K562 (cell line): ENCODE results near the gene TCF21. TPM values are rescaled to one million over a fixed set of nuclear protein-coding genes. Genes with fewer than 3 reads are reported as not detected.

ENCODE experiments used
- ATAC-seq: fragments of 200-7000 bp; cut with Tn5 transposase; 3 replicates; pipeline ENCODE4 v1.9.1; 2020; ENCODE audit warnings: moderate library complexity
- BruUV-seq: library from RNA; stranded (reverse); fragments of 400-500 nt; replicated peaks from 2 replicates; lab custom pipeline; 2021; lab: Mats Ljungman, UMichigan
- CTCF ChIA-PET: fragments of 300-600 bp; formaldehyde crosslinking; extraction: SDS; loops from one replicate; lab custom pipeline; 2021; ENCODE audit warnings: low intra/inter-chr PET ratio; lab: Yijun Ruan, JAX
- POLR2A ChIA-PET: fragments of 300-600, 350-650 bp; sonication (Branson Sonifier 250); formaldehyde crosslinking; extraction: SDS; loops from one replicate; lab custom pipeline; 2021; ENCODE audit warnings: antibody characterized with exemption, inconsistent platforms; lab: Yijun Ruan, JAX
- DNase-seq, 4 experiments: peaks; one replicate each; pipeline versions ENCODE4 v3.0.0 to v3.0.0-alpha.2; 2011 to 2018; ENCODE audit warnings: low spot score in 3 of 4, mixed read lengths in 3 of 4; ENCODE audit errors: extremely low read depth in 1 of 4
- FAIRE-seq: peaks from 2 replicates; lab custom pipeline; 2011; peaks lifted over from hg19 to GRCh38; lab: Jason Lieb, UNC
- H2AFZ ChIP-seq: 2 replicates; pipeline ENCODE4 v1.6.0; 2011; ENCODE audit warnings: low read depth, low read length, control low read depth, inconsistent platforms
- H3K27ac ChIP-seq: fragments of 200-600 bp; 3 replicates; pipeline ENCODE4 v1.8.0; 2011; ENCODE audit warnings: low read depth, mild to moderate bottlenecking, control low read depth, inconsistent platforms, low read length, moderate library complexity, mixed read lengths; ENCODE audit errors: extremely low read depth
- H3K27me3 ChIP-seq, 2 experiments: fragments of 300-600 bp in 1 of 2; 2 replicates in 1 of 2; 3 replicates in 1 of 2; pipeline versions ENCODE4 v1.6.0 to v1.8.0; 2011; ENCODE audit warnings: inconsistent platforms in 2 of 2, low read length in 2 of 2, mild to moderate bottlenecking in 1 of 2, mixed read lengths in 1 of 2, moderate library complexity in 1 of 2; ENCODE audit not compliant: control insufficient read depth in 2 of 2, insufficient read depth in 2 of 2
- H3K36me3 ChIP-seq: fragments of 300-600 bp; 3 replicates; pipeline ENCODE4 v1.8.0; 2011; ENCODE audit warnings: mild to moderate bottlenecking, low read length, inconsistent platforms; ENCODE audit not compliant: control insufficient read depth, insufficient read depth
- H3K4me1 ChIP-seq, 2 experiments: fragments of 200-600 bp in 1 of 2; replicated peaks in 1 of 2; 2 replicates in 1 of 2; 3 replicates in 1 of 2; pipeline versions ENCODE4 v1.5.1 to v1.8.0; 2011; ENCODE audit warnings: inconsistent platforms in 2 of 2, low read length in 2 of 2, mild to moderate bottlenecking in 1 of 2, mixed read lengths in 1 of 2, moderate library complexity in 1 of 2; ENCODE audit not compliant: control insufficient read depth in 2 of 2, insufficient read depth in 2 of 2
- H3K4me2 ChIP-seq: 2 replicates; pipeline ENCODE4 v1.6.1; 2011; ENCODE audit warnings: low read length, control low read depth, inconsistent platforms, mixed read lengths; ENCODE audit not compliant: insufficient read depth
- H3K4me3 ChIP-seq: fragments of 200-600 bp; sonication (generic), shearing (Covaris generic); 2 replicates; pipeline ENCODE4 v1.5.1; 2016; ENCODE audit warnings: control low read depth, inconsistent platforms
- H3K79me2 ChIP-seq: fragments of 200-600 bp; 3 replicates; pipeline ENCODE4 v1.8.0; 2011; ENCODE audit warnings: low read length, inconsistent platforms; ENCODE audit not compliant: control insufficient read depth, insufficient read depth
- H3K9ac ChIP-seq, 2 experiments: 2 replicates each; pipeline versions ENCODE4 v1.6.0 to v1.6.1; 2011; ENCODE audit warnings: low read depth in 2 of 2, low read length in 2 of 2, control low read depth in 1 of 2, inconsistent platforms in 1 of 2, mild to moderate bottlenecking in 1 of 2, mixed read lengths in 1 of 2; ENCODE audit not compliant: insufficient read depth in 1 of 2
- H3K9me1 ChIP-seq: one replicate; pipeline ENCODE4 v1.6.0; 2011; ENCODE audit warnings: inconsistent platforms, mild to moderate bottlenecking, low read length, moderate library complexity; ENCODE audit not compliant: control insufficient read depth, insufficient read depth
- H3K9me3 ChIP-seq: replicated peaks from 2 replicates; pipeline ENCODE4 v1.5.1; 2011; ENCODE audit warnings: low read depth, low read length, inconsistent platforms; ENCODE audit not compliant: control insufficient read depth, insufficient read depth
- H4K20me1 ChIP-seq: replicated peaks from 2 replicates; pipeline ENCODE4 v1.6.1; 2011; ENCODE audit warnings: low read length, inconsistent platforms, mixed read lengths; ENCODE audit not compliant: control insufficient read depth, insufficient read depth
- CBX8 ChIP-seq: fragments of 200-600 bp; sonication (generic); IDR thresholded peaks from 2 replicates; pipeline ENCODE4 v1.6.1; 2012; ENCODE audit warnings: borderline replicate concordance, mixed run types, low read depth, mild to moderate bottlenecking, moderate library complexity, mixed read lengths, low read length, control low read depth, inconsistent platforms; ENCODE audit not compliant: poor library complexity, severe bottlenecking; ENCODE audit errors: extremely low read depth
- CTCF ChIP-seq, 3 experiments: IDR thresholded peaks in 2 of 3; conservative IDR thresholded peaks in 1 of 3; 2 replicates each; pipeline ENCODE4 v1.5.1; 2011 to 2012; ENCODE audit warnings: low read length in 3 of 3, mild to moderate bottlenecking in 3 of 3, control low read depth in 2 of 3, improper control_type of control experiment in 1 of 3, inconsistent platforms in 1 of 3, low read depth in 1 of 3, mixed read lengths in 1 of 3, moderate library complexity in 1 of 3; ENCODE audit not compliant: insufficient read depth in 2 of 3
- ELF4 ChIP-seq: fragments of 450-650 bp; formaldehyde crosslinking; IDR thresholded peaks from 2 replicates; pipeline ENCODE4 v1.4.0; 2022; ENCODE audit warnings: missing genetic modification characterization
- EP300 ChIP-seq: IDR thresholded peaks from 2 replicates; pipeline ENCODE4 v1.6.1; 2012; ENCODE audit warnings: low read length, improper control_type of control experiment
- HNRNPK ChIP-seq: fragments of 200-400 bp; formaldehyde crosslinking; IDR thresholded peaks from one replicate; pipeline ENCODE4 v1.6.1; 2018; ENCODE audit warnings: mild to moderate bottlenecking, low read depth, low read length; ENCODE audit not compliant: poor library complexity, severe bottlenecking
- MAZ ChIP-seq, 2 experiments: fragments of 450-650 bp in 1 of 2; sonication (generic) in 1 of 2; formaldehyde crosslinking; IDR thresholded peaks in 1 of 2; conservative IDR thresholded peaks in 1 of 2; 2 replicates each; pipeline versions ENCODE4 v1.4.0 to v1.5.0; 2020; ENCODE audit warnings: mild to moderate bottlenecking in 1 of 2, missing genetic modification reagents in 1 of 2
- MCM3 ChIP-seq: fragments of 450-650 bp; IDR thresholded peaks from 2 replicates; pipeline ENCODE4 v1.6.1; 2016
- NUFIP1 ChIP-seq: fragments of 450-650 bp; IDR thresholded peaks from 2 replicates; pipeline ENCODE4 v1.6.1; 2018; ENCODE audit not compliant: partially characterized antibody
- PHF8 ChIP-seq: fragments of 200-600 bp; sonication (generic); IDR thresholded peaks from 2 replicates; pipeline ENCODE4 v1.6.1; 2012; ENCODE audit warnings: mixed run types, mild to moderate bottlenecking, inconsistent platforms, low read length, moderate library complexity, borderline replicate concordance
- RB1 ChIP-seq: fragments of 450-650 bp; IDR thresholded peaks from 2 replicates; pipeline ENCODE4 v1.6.1; 2017; ENCODE audit warnings: low read depth, mild to moderate bottlenecking
- RNF2 ChIP-seq: sonication (generic); IDR thresholded peaks from 2 replicates; pipeline ENCODE4 v1.6.1; 2016
- ZFP1 ChIP-seq: fragments of 450-650 bp; formaldehyde crosslinking; IDR thresholded peaks from 2 replicates; pipeline ENCODE4 v1.4.0; 2020; ENCODE audit warnings: mild to moderate bottlenecking, mixed read lengths
- ZNF124 ChIP-seq: sonication (generic); formaldehyde crosslinking; IDR thresholded peaks from 2 replicates; pipeline ENCODE4 v1.8.1; 2022; ENCODE audit warnings: missing genetic modification reagents
- ZNF449 ChIP-seq: fragments of 250-450 bp; sonication (Bioruptor Pico); IDR thresholded peaks from 2 replicates; pipeline ENCODE4 v1.8.0; 2022; ENCODE audit warnings: moderate library complexity, mild to moderate bottlenecking, inconsistent platforms
- ZNF696 ChIP-seq: fragments of 250-450 bp; sonication (Bioruptor Pico); conservative IDR thresholded peaks from 2 replicates; pipeline ENCODE4 v1.4.0; 2020; ENCODE audit warnings: mild to moderate bottlenecking, moderate library complexity
- WGBS: fragments of 100-300 bp; shearing (Covaris generic); methylation state at CpG from one replicate; pipeline ENCODE4 v1.1.6; 2016; ENCODE audit warnings: low coverage, mixed read lengths; ENCODE audit not compliant: insufficient coverage; ENCODE audit errors: missing lambda C conversion rate; 5-methylcytosine and 5-hydroxymethylcytosine counted together
- in situ Hi-C: fragments of 300-500 bp; cut with MboI; formaldehyde crosslinking; loops from 4 replicates; pipeline ENCODE4 v1.15.0; 2018; ENCODE audit warnings: inconsistent platforms, mixed read lengths
- intact Hi-C: fragments of 100-400 bp; cut with micrococcal nuclease; formaldehyde crosslinking; loops from 2 replicates; pipeline ENCODE4 v1.14.2; 2022
- polyA plus RNA-seq, 8 experiments: library from polyadenylated mRNA; depleted of rRNA in 4 of 8; stranded (reverse) in 5 of 8; unstranded in 3 of 8; fragments of >200 nt; fragmentation: Nextera tagmentation in 2 of 8; fragmentation: Illumina TruSeq in 1 of 8; extraction: Ambion mirVana in 2 of 8; extraction: Trizol in 1 of 8; gene quantifications; 2 replicates each; pipeline versions ENCODE4 v1.2.1 to v1.2.3, GENCODE V29; 2011 to 2014; ENCODE audit warnings: inconsistent platforms in 1 of 8, missing spikeins in 1 of 8
- total RNA-seq, 7 experiments: library from RNA; depleted of rRNA in 6 of 7; stranded (reverse); fragments of >200 nt in 6 of 7; fragmentation: Illumina TruSeq in 2 of 7; extraction: Trizol in 2 of 7; gene quantifications; 2 replicates each; pipeline versions ENCODE4 v1.2.1 to v1.2.3, GENCODE V29; 2011 to 2021; ENCODE audit warnings: low replicate concordance in 1 of 7
- TF ChIP-seq, protein P1 (sequence below): fragments of 250-450 bp; sonication (Bioruptor Pico); IDR thresholded peaks from 2 replicates; pipeline ENCODE4 v1.9.0; 2021; ENCODE audit warnings: mild to moderate bottlenecking, inconsistent platforms

TCF21 gene
- total and polyA plus RNA-seq, 9 of the 15 experiments (the other 6 are each of a cell fraction or from before 2014, with no cell fraction given), result not detected

DNA sequence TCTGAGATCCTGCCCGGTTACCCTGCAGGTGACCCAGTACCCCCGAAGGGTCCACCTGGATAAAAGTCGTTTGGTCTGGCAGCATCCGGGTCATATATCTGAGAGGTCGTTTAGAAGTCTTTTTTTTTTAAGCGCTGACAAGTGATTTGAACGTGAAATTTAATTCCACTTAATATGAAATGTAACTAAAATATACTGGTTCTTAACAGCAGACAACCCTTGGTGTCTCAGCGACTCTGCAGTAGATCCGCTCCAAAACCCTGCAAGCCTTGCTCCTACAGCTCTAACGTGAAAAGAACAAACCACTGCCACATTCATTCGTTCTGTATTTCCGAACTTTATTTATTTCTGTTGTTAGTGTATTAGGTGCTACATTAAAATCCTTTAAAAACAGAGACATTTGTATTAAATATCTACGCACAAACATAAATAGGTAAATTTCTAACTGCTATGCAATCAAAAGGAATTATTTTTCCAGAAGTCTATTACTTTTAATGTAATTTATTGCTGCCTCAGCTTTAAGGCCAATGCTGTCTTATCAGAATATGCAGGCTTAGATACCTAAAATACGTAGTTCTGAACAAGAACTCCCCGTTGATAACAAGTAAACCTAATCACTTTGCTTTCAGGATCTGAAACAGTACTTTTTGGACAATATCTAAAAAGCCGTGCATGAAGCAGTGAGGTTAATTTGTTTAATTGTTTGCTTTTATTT lies 33.5 kb upstream of the TCF21 start:
- no peak for ATAC-seq
- no peak for TF ChIP-seq MCM3
- TF ChIP-seq PHF8, result no peak
- TF ChIP-seq HNRNPK, result no peak
- TF ChIP-seq ZNF449 (CRISPR knock-in tag), result no peak
- no peak for TF ChIP-seq NUFIP1
- TF ChIP-seq ZNF124 (CRISPR knock-in tag), result no peak
- TF ChIP-seq ZNF696 (CRISPR knock-in tag), result no peak
- no peak for TF ChIP-seq RB1
- no peak for TF ChIP-seq ELF4 (CRISPR knock-in tag)
- TF ChIP-seq, protein P1, sequence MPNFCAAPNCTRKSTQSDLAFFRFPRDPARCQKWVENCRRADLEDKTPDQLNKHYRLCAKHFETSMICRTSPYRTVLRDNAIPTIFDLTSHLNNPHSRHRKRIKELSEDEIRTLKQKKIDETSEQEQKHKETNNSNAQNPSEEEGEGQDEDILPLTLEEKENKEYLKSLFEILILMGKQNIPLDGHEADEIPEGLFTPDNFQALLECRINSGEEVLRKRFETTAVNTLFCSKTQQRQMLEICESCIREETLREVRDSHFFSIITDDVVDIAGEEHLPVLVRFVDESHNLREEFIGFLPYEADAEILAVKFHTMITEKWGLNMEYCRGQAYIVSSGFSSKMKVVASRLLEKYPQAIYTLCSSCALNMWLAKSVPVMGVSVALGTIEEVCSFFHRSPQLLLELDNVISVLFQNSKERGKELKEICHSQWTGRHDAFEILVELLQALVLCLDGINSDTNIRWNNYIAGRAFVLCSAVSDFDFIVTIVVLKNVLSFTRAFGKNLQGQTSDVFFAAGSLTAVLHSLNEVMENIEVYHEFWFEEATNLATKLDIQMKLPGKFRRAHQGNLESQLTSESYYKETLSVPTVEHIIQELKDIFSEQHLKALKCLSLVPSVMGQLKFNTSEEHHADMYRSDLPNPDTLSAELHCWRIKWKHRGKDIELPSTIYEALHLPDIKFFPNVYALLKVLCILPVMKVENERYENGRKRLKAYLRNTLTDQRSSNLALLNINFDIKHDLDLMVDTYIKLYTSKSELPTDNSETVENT (CRISPR knock-in tag), result no peak
- no peak for TF ChIP-seq EP300
- no peak for TF ChIP-seq MAZ (CRISPR knock-in tag; conservative IDR thresholded peaks at IDR 0.05 in 1 of 2, IDR thresholded peaks at IDR 0.05 in 1 of 2)
- TF ChIP-seq RNF2, result 0 out of 2 replicates have a peak, but pooled peaks have one; percentile 6
- TF ChIP-seq CBX8, result peak; percentile 69
- TF ChIP-seq CTCF (IDR thresholded peaks at IDR 0.05 in 2 of 3, conservative IDR thresholded peaks at IDR 0.05 in 1 of 3; ENCODE audit: insufficient read depth in 2 of 3, low read depth in 1 of 3, low read length in 3 of 3), result no peak
- TF ChIP-seq ZFP1 (CRISPR knock-in tag), result no peak

More for the DNA sequence above, 33.5 kb upstream of the TCF21 start:
- no peak overlapping the region for H3K9ac ChIP-seq
- no peak overlapping the region for H3K4me2 ChIP-seq
- no peak for FAIRE-seq
- H3K36me3 ChIP-seq, result no peaks in the 10 kb centered on the region
- intact Hi-C loops (no loop called here), in situ Hi-C loops (no loop called here)
- WGBS, result under 1% methylated on average over 16 of the region's 16 CpGs
- DNase-seq, result no peak
- H3K4me1 ChIP-seq, result peaks cover 0 to 8% of the 10 kb centered on the region in 2 experiments; a peak in 2 of 5 replicates
- no peaks in the 10 kb centered on the region for H3K9me1 ChIP-seq
- no peak overlapping the region for H3K27ac ChIP-seq
- H3K4me3 ChIP-seq, result no peak overlapping the region
- no peaks in the 10 kb centered on the region for H3K9me3 ChIP-seq
- no TSS peak for BruUV-seq
- no peaks in the 10 kb centered on the region for H3K79me2 ChIP-seq
- ChIA-PET POLR2A (interaction anchor here (0.5 to 0.8 kb wide), 2 partner anchors 362 to 1922 kb away, joined by 3 read pairs; no protein-coding TSS in a partner anchor), CTCF (no interaction called here)
- H3K27me3 ChIP-seq, result peaks cover 12 to 19% of the 10 kb centered on the region in 2 experiments
- H2AFZ ChIP-seq, result no peak overlapping the region
- H4K20me1 ChIP-seq, result no peaks in the 10 kb centered on the region
